NCI-H2029 (cell line): ENCODE results near the gene ANXA2R.

Experiments
- DNase-seq: peaks from one replicate; lab custom pipeline; 2025; lab: John Stamatoyannopoulos, UW

ANXA2R gene

GRCh38 chr5:43000111-43000840 is 39.8 kb downstream of the ANXA2R start:
- DNase-seq = no peak

GRCh38 chr5:42995360-42995751 is 44.8 kb downstream of the ANXA2R start:
- no peak for DNase-seq

- DNase-seq = no peak
Observed at GRCh38 chr5:42994555-42995359, 45.4 kb downstream of the ANXA2R start.

GRCh38 chr5:42994246-42994554 is 45.9 kb downstream of the ANXA2R start:
- no peak for DNase-seq

GRCh38 chr5:42993516-42994245 is 46.4 kb downstream of the ANXA2R start:
- no peak for DNase-seq

GRCh38 chr5:42992088-42992879 is 47.8 kb downstream of the ANXA2R start:
- peak; percentile 44 for DNase-seq

- no peak for DNase-seq
Observed at GRCh38 chr5:42991404-42992087, 48.6 kb downstream of the ANXA2R start.

GRCh38 chr5:42990892-42991291 is 49.2 kb downstream of the ANXA2R start:
- DNase-seq = no peak
